ENCODE measurements around the gene UGT1A7. TPM values are rescaled to one million over a fixed set of nuclear protein-coding genes. Genes with fewer than 3 reads are reported as not detected.

Gene UGT1A7
- polyA plus RNA-seq, 1 donor from 2014 or later: not detected

- Histone ChIP-seq H3K4me3 (ENCODE audit: low read length) (no peak overlapping the region), H4K20me1 (ENCODE audit: insufficient read depth) (no peaks in the 10 kb centered on the region), H3K79me2 (replicated peaks; ENCODE audit: insufficient read depth, low read length) (no peaks in the 10 kb centered on the region), H3F3A (ENCODE audit: insufficient read depth, low read length, poor library complexity, severe bottlenecking) (no peaks in the 10 kb centered on the region), H3K27me3 (ENCODE audit: insufficient read depth, low read depth, low read length) (no peaks in the 10 kb centered on the region), H3K9ac (ENCODE audit: low read length) (no peak overlapping the region), H3K9me2 (ENCODE audit: insufficient read depth, low read length) (no peaks in the 10 kb centered on the region), H3K27ac (ENCODE audit: low read length) (no peak overlapping the region), H2AFZ (ENCODE audit: low read depth, low read length) (no peak overlapping the region), H3K4me2 (ENCODE audit: low read length) (no peak overlapping the region), H3K9me3 (ENCODE audit: low read length) (no peaks in the 10 kb centered on the region), H3K36me3 (ENCODE audit: insufficient read depth, low read length) (no peaks in the 10 kb centered on the region)
- TF ChIP-seq EP300 (conservative IDR thresholded peaks at IDR 0.05; ENCODE audit: poor library complexity, severe bottlenecking): no peak
- no peak for TF ChIP-seq MXI1 (conservative IDR thresholded peaks at IDR 0.05; ENCODE audit: poor library complexity, severe bottlenecking)
- no peak for TF ChIP-seq TAF1 (IDR thresholded peaks at IDR 0.05; ENCODE audit: low read depth)
- TF ChIP-seq SMC3 (conservative IDR thresholded peaks at IDR 0.05; ENCODE audit: poor library complexity): no peak
- no peak for TF ChIP-seq CTCF (IDR thresholded peaks at IDR 0.05; ENCODE audit: poor library complexity, severe bottlenecking)
- no peak for TF ChIP-seq RAD21 (conservative IDR thresholded peaks at IDR 0.05)
- no peak for TF ChIP-seq EZH2 (IDR thresholded peaks at IDR 0.05; ENCODE audit: borderline replicate concordance, insufficient read depth, low read length, poor library complexity, severe bottlenecking)
- no peak for TF ChIP-seq REST (IDR thresholded peaks at IDR 0.05; ENCODE audit: borderline replicate concordance)
- no peak for TF ChIP-seq POLR2AphosphoS5 (IDR thresholded peaks at IDR 0.05)
Measured at GRCh38 chr2:233768076-233768475, 86.4 kb downstream of the UGT1A7 start.

GRCh38 chr2:233769260-233769659, 87.6 kb downstream of the UGT1A7 start:
- Histone ChIP-seq H2AFZ (ENCODE audit: low read depth, low read length) (no peak overlapping the region), H3K79me2 (replicated peaks; ENCODE audit: insufficient read depth, low read length) (no peaks in the 10 kb centered on the region), H3K4me3 (ENCODE audit: low read length) (no peak overlapping the region), H3K9me3 (ENCODE audit: low read length) (no peaks in the 10 kb centered on the region), H3K27ac (ENCODE audit: low read length) (no peak overlapping the region), H3K9me2 (ENCODE audit: insufficient read depth, low read length) (no peaks in the 10 kb centered on the region), H3K27me3 (ENCODE audit: insufficient read depth, low read depth, low read length) (no peaks in the 10 kb centered on the region), H3F3A (ENCODE audit: insufficient read depth, low read length, poor library complexity, severe bottlenecking) (no peaks in the 10 kb centered on the region), H3K9ac (ENCODE audit: low read length) (no peak overlapping the region), H3K36me3 (ENCODE audit: insufficient read depth, low read length) (no peaks in the 10 kb centered on the region), H3K4me2 (ENCODE audit: low read length) (no peak overlapping the region), H4K20me1 (ENCODE audit: insufficient read depth) (no peaks in the 10 kb centered on the region)
- TF ChIP-seq RAD21 (conservative IDR thresholded peaks at IDR 0.05): no peak
- no peak for TF ChIP-seq EP300 (conservative IDR thresholded peaks at IDR 0.05; ENCODE audit: poor library complexity, severe bottlenecking)
- no peak for TF ChIP-seq CTCF (IDR thresholded peaks at IDR 0.05; ENCODE audit: poor library complexity, severe bottlenecking)
- TF ChIP-seq EZH2 (IDR thresholded peaks at IDR 0.05; ENCODE audit: borderline replicate concordance, insufficient read depth, low read length, poor library complexity, severe bottlenecking): no peak
- no peak for TF ChIP-seq TAF1 (IDR thresholded peaks at IDR 0.05; ENCODE audit: low read depth)
- no peak for TF ChIP-seq SMC3 (conservative IDR thresholded peaks at IDR 0.05; ENCODE audit: poor library complexity)
- TF ChIP-seq POLR2AphosphoS5 (IDR thresholded peaks at IDR 0.05): no peak
